H1 (cell line): Measurements from ENCODE around the gene LILRB1. TPM values are rescaled to one million over a fixed set of nuclear protein-coding genes. Genes with fewer than 3 reads are reported as not detected.

Source experiments
- CTCF ChIA-PET: fragments of 300-600 bp; sonication (Branson Sonifier 250); formaldehyde crosslinking; loops from one replicate; lab custom pipeline; 2021; ENCODE audit not compliant: partially characterized antibody; lab: Charles Lee
- POLR2A ChIA-PET: fragments of 300-600 bp; sonication (Branson Sonifier 250); formaldehyde crosslinking; loops from one replicate; lab custom pipeline; 2021; ENCODE audit warnings: inconsistent platforms; ENCODE audit not compliant: partially characterized antibody; lab: Charles Lee
- DNase-seq, 2 experiments: peaks; one replicate each; pipeline versions ENCODE4 v3.0.0 to v3.0.0-alpha.2; 2010 to 2022; ENCODE audit warnings: low spot score in 2 of 2, low read depth in 1 of 2, mixed read lengths in 1 of 2
- FAIRE-seq: peaks from 2 replicates; lab custom pipeline; 2011; peaks lifted over from hg19 to GRCh38; lab: Jason Lieb, UNC
- H2AFZ ChIP-seq: 2 replicates; pipeline ENCODE4 v1.8.1; 2012; ENCODE audit warnings: low read length, inconsistent platforms
- H2AK5ac ChIP-seq: 2 replicates; pipeline ENCODE4 v1.6.1; 2013; ENCODE audit warnings: low read depth, low read length
- H2BK120ac ChIP-seq: replicated peaks from 2 replicates; pipeline ENCODE3; 2013; ENCODE audit warnings: low read depth, low read length, inconsistent platforms
- H2BK12ac ChIP-seq: 2 replicates; pipeline ENCODE4 v1.6.1; 2013; ENCODE audit warnings: low read depth, low read length
- H2BK15ac ChIP-seq: 2 replicates; pipeline ENCODE4 v1.6.1; 2013; ENCODE audit warnings: low read length
- H2BK20ac ChIP-seq: 2 replicates; pipeline ENCODE4 v1.6.1; 2013; ENCODE audit warnings: low read length
- H2BK5ac ChIP-seq: 2 replicates; pipeline ENCODE4 v1.6.1; 2013; ENCODE audit warnings: low read depth, low read length
- H3K14ac ChIP-seq: 2 replicates; pipeline ENCODE4 v1.6.1; 2013; ENCODE audit warnings: inconsistent platforms; ENCODE audit not compliant: insufficient read length
- H3K18ac ChIP-seq: 2 replicates; pipeline ENCODE4 v1.6.1; 2013; ENCODE audit warnings: low read length; ENCODE audit errors: extremely low read depth
- H3K23ac ChIP-seq: 2 replicates; pipeline ENCODE4 v1.6.1; 2013; ENCODE audit warnings: inconsistent platforms; ENCODE audit not compliant: insufficient read length
- H3K23me2 ChIP-seq: 2 replicates; pipeline ENCODE4 v1.6.1; 2013; ENCODE audit warnings: low read depth, low read length
- H3K27ac ChIP-seq: 2 replicates; pipeline ENCODE4 v1.6.1; 2011; ENCODE audit warnings: low read depth, low read length, inconsistent platforms
- H3K27me3 ChIP-seq, 4 experiments: replicated peaks in 1 of 4; 1 replicate in 1 of 4; 2 replicates in 3 of 4; pipeline versions ENCODE4 v1.6.1 to v1.8.1; 2011 to 2013; ENCODE audit warnings: low read length in 3 of 4, mild to moderate bottlenecking in 3 of 4, inconsistent platforms in 2 of 4, mixed read lengths in 2 of 4, moderate library complexity in 1 of 4; ENCODE audit not compliant: control insufficient read depth in 3 of 4, insufficient read depth in 3 of 4; ENCODE audit errors: extremely low read depth in 1 of 4
- H3K36me3 ChIP-seq, 4 experiments: 2 replicates each; pipeline versions ENCODE4 v1.6.1 to v1.8.1; 2011 to 2013; ENCODE audit warnings: mild to moderate bottlenecking in 4 of 4, low read length in 3 of 4, moderate library complexity in 2 of 4, control low read depth in 1 of 4, inconsistent platforms in 1 of 4; ENCODE audit not compliant: insufficient read depth in 4 of 4, control insufficient read depth in 2 of 4
- H3K4ac ChIP-seq: replicated peaks from 2 replicates; pipeline ENCODE3; 2013; ENCODE audit warnings: low read length, low read depth, mixed read lengths, inconsistent platforms; ENCODE audit not compliant: insufficient read length
- H3K4me1 ChIP-seq, 4 experiments: replicated peaks in 1 of 4; 1 replicate in 1 of 4; 2 replicates in 3 of 4; pipeline versions ENCODE4 v1.6.1 to v1.8.1; 2011 to 2013; ENCODE audit warnings: low read length in 3 of 4, inconsistent platforms in 2 of 4, mixed read lengths in 1 of 4; ENCODE audit not compliant: insufficient read depth in 4 of 4, control insufficient read depth in 3 of 4
- H3K4me2 ChIP-seq, 2 experiments: 2 replicates each; pipeline versions ENCODE4 v1.6.1 to v1.8.1; 2011 to 2013; ENCODE audit warnings: low read depth in 2 of 2, low read length in 2 of 2, control low read depth in 1 of 2, inconsistent platforms in 1 of 2, mild to moderate bottlenecking in 1 of 2; ENCODE audit not compliant: insufficient read depth in 1 of 2
- H3K4me3 ChIP-seq, 4 experiments: fragments of 200-600, 300-600 bp in 1 of 4; sonication (generic), shearing (Covaris generic), sonication (Bioruptor Twin) in 1 of 4; 2 replicates each; pipeline versions ENCODE4 v1.5.1 to v1.8.1; 2011 to 2016; ENCODE audit warnings: low read length in 4 of 4, low read depth in 3 of 4, control low read depth in 2 of 4, inconsistent platforms in 2 of 4, mild to moderate bottlenecking in 2 of 4, mixed read lengths in 1 of 4, moderate library complexity in 1 of 4; ENCODE audit not compliant: insufficient read depth in 2 of 4; ENCODE audit errors: extremely low read depth in 1 of 4
- H3K56ac ChIP-seq: replicated peaks from 2 replicates; pipeline ENCODE3; 2013; ENCODE audit warnings: low read depth, mild to moderate bottlenecking, mixed read lengths, low read length, inconsistent platforms; ENCODE audit not compliant: insufficient read length
- H3K79me1 ChIP-seq: 2 replicates; pipeline ENCODE4 v1.6.1; 2013; ENCODE audit warnings: low read depth, low read length, control low read depth
- H3K79me2 ChIP-seq, 2 experiments: 2 replicates each; pipeline versions ENCODE4 v1.6.1 to v1.8.1; 2012 to 2013; ENCODE audit warnings: low read length in 2 of 2, mild to moderate bottlenecking in 2 of 2, inconsistent platforms in 1 of 2; ENCODE audit not compliant: insufficient read depth in 2 of 2, control insufficient read depth in 1 of 2
- H3K9ac ChIP-seq, 4 experiments: replicated peaks in 1 of 4; 1 replicate in 1 of 4; 2 replicates in 3 of 4; pipeline versions ENCODE4 v1.6.1 to v1.8.1; 2011 to 2013; ENCODE audit warnings: low read depth in 3 of 4, low read length in 3 of 4, control low read depth in 2 of 4, mild to moderate bottlenecking in 2 of 4, moderate library complexity in 2 of 4, inconsistent platforms in 1 of 4; ENCODE audit errors: extremely low read depth in 1 of 4
- H3K9me3 ChIP-seq, 2 experiments: 2 replicates each; pipeline versions ENCODE4 v1.6.1 to v1.8.1; 2012 to 2013; ENCODE audit warnings: mild to moderate bottlenecking in 2 of 2, moderate library complexity in 2 of 2, control low read depth in 1 of 2, inconsistent platforms in 1 of 2, low read depth in 1 of 2, low read length in 1 of 2, mixed read lengths in 1 of 2; ENCODE audit not compliant: insufficient read depth in 2 of 2
- H4K20me1 ChIP-seq, 2 experiments: replicated peaks in 1 of 2; 2 replicates each; pipeline versions ENCODE3 to v1.8.1; 2011 to 2013; ENCODE audit warnings: inconsistent platforms in 2 of 2, low read length in 2 of 2, mild to moderate bottlenecking in 1 of 2; ENCODE audit not compliant: insufficient read depth in 2 of 2, control insufficient read depth in 1 of 2
- H4K5ac ChIP-seq: 2 replicates; pipeline ENCODE4 v1.6.1; 2013; ENCODE audit warnings: low read length, low read depth, mixed read lengths, inconsistent platforms; ENCODE audit not compliant: insufficient read length
- H4K8ac ChIP-seq: 2 replicates; pipeline ENCODE4 v1.8.0; 2013; ENCODE audit warnings: mild to moderate bottlenecking, moderate library complexity, low read length, inconsistent platforms; ENCODE audit not compliant: insufficient read depth; ENCODE audit errors: extremely low read depth
- H4K91ac ChIP-seq: replicated peaks from 2 replicates; pipeline ENCODE3; 2013; ENCODE audit warnings: low read length, mixed read lengths, inconsistent platforms; ENCODE audit not compliant: insufficient read length
- CEBPB ChIP-seq: IDR thresholded peaks from 2 replicates; pipeline ENCODE4 v1.6.1; 2012; ENCODE audit warnings: low read depth, low read length
- CTBP2 ChIP-seq: IDR thresholded peaks from 2 replicates; pipeline ENCODE4 v1.7.0; 2011; ENCODE audit warnings: borderline replicate concordance, mild to moderate bottlenecking, moderate library complexity, mixed read lengths, low read length; ENCODE audit not compliant: insufficient read depth, insufficient read length
- HDAC2 ChIP-seq, 2 experiments: fragments of 300-600 bp in 1 of 2; sonication (generic) in 1 of 2; IDR thresholded peaks; 2 replicates each; pipeline ENCODE4 v1.6.1; 2011 to 2012; ENCODE audit warnings: low read depth in 2 of 2, low read length in 2 of 2, mild to moderate bottlenecking in 2 of 2, moderate library complexity in 2 of 2, borderline replicate concordance in 1 of 2, inconsistent platforms in 1 of 2
- WGBS, 2 experiments: shearing (Covaris generic) in 1 of 2; methylation state at CpG; one replicate each; pipeline versions ENCODE4 v1.1.6 to v1.1.7; 2013 to 2015; ENCODE audit warnings: low lambda C conversion rate in 2 of 2, mixed read lengths in 2 of 2, inconsistent platforms in 1 of 2, low coverage in 1 of 2, missing lambda C conversion rate in 1 of 2; ENCODE audit not compliant: insufficient replicate concordance in 2 of 2, insufficient coverage in 1 of 2, insufficient read length in 1 of 2; ENCODE audit errors: extremely low coverage in 1 of 2, missing lambda C conversion rate in 1 of 2; 5-methylcytosine and 5-hydroxymethylcytosine counted together
- polyA plus RNA-seq, 7 experiments: library from polyadenylated mRNA; depleted of rRNA in 3 of 7; stranded (reverse) in 5 of 7; unstranded in 2 of 7; fragments of >200 nt in 5 of 7; fragments of 200-250 nt in 2 of 7; gene quantifications; 1 replicate in 5 of 7; 2 replicates in 1 of 7; 4 replicates in 1 of 7; pipeline versions ENCODE4 v1.2.1 to v1.2.3, GENCODE V29; 2011 to 2013; ENCODE audit warnings: missing spikeins in 2 of 7, mixed read lengths in 2 of 7
- total RNA-seq: library from RNA; stranded (reverse); fragmentation: NEBNext Ultra II Directional; extraction: Animal tissue kit (Norgen Biotek cat#: 25700); gene quantifications from 2 replicates; pipeline ENCODE4 v1.2.1, GENCODE V29; 2021
- TF ChIP-seq, protein P1 (sequence below): IDR thresholded peaks from 2 replicates; pipeline ENCODE4 v1.6.1; 2011; ENCODE audit warnings: low read length, improper control_type of control experiment

LILRB1 gene
- total and polyA plus RNA-seq, 2 of the 8 experiments (the other 6 are each of a cell fraction or from before 2014, with no cell fraction given): not detected

DNA sequence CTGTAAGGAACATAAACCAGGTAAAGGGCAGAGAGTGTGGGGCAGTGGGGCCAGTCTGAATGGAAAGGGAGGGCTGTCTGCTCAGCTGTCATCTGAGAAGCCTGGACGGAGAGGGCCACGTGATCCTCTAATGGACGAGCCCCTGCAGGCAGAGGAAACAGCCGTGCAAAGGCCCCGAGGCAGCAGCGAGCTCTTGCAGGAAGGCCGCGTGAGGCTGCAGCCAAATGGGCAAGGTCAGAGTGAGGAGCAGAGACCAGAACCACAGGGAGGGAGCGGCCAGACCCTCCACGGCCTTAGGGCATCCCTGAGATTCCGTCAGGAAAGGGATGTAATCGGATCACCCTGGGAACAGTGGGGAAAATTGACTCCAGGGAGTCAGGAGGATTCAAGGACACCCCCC is 36.9 kb downstream of the LILRB1 start:
- H2AK5ac ChIP-seq: no peak overlapping the region
- H3K27me3 ChIP-seq: no peaks in the 10 kb centered on the region; a peak in 1 of 7 replicates
- H4K5ac ChIP-seq: no peak overlapping the region
- no peaks in the 10 kb centered on the region for H3K79me1 ChIP-seq
- no peak overlapping the region for H3K18ac ChIP-seq
- no peak overlapping the region for H3K23ac ChIP-seq
- H2BK20ac ChIP-seq: no peak overlapping the region
- WGBS, 2 experiments: 83% methylated on average over 12 of the region's 12 CpGs; no CpG with 5 or more reads in 1 of the 2 experiments
- TF ChIP-seq CTBP2 (no peak), CEBPB (no peak), HDAC2 (IDR thresholded peaks at IDR 0.05; ENCODE audit: borderline replicate concordance in 1 of 2, low read depth in 2 of 2, low read length in 2 of 2) (no peak)
- TF ChIP-seq, protein P1, sequence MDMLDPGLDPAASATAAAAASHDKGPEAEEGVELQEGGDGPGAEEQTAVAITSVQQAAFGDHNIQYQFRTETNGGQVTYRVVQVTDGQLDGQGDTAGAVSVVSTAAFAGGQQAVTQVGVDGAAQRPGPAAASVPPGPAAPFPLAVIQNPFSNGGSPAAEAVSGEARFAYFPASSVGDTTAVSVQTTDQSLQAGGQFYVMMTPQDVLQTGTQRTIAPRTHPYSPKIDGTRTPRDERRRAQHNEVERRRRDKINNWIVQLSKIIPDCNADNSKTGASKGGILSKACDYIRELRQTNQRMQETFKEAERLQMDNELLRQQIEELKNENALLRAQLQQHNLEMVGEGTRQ: no peak
- TF ChIP-seq, all 59 proteins: peak for 0
- no peak overlapping the region for H3K4me3 ChIP-seq
- H3K9me3 ChIP-seq: peaks cover 71 to 88% of the 10 kb centered on the region in 2 experiments
- H3K36me3 ChIP-seq: no peaks in the 10 kb centered on the region
- H3K23me2 ChIP-seq: no peaks in the 10 kb centered on the region
- ChIA-PET POLR2A (no interaction called here), CTCF (interaction anchor here (0.6 kb wide), 1 partner anchor 10 kb away, joined by 3 read pairs; no protein-coding TSS in a partner anchor)
- H3K4ac ChIP-seq: no peak overlapping the region
- H4K91ac ChIP-seq: no peak overlapping the region
- no peak for DNase-seq
- H3K14ac ChIP-seq: no peak overlapping the region
- no peaks in the 10 kb centered on the region for H4K20me1 ChIP-seq
- no peak overlapping the region for H2BK12ac ChIP-seq
- H3K79me2 ChIP-seq: no peaks in the 10 kb centered on the region
- no peak overlapping the region for H2BK5ac ChIP-seq
- H4K8ac ChIP-seq: no peak overlapping the region
- no peak overlapping the region for H3K56ac ChIP-seq
- no peaks in the 10 kb centered on the region for H3K4me1 ChIP-seq
- H2BK15ac ChIP-seq: no peak overlapping the region
- no peak overlapping the region for H3K9ac ChIP-seq
- no peak overlapping the region for H3K4me2 ChIP-seq
- H2BK120ac ChIP-seq: no peak overlapping the region
- no peak overlapping the region for H2AFZ ChIP-seq
- FAIRE-seq: no peak
- no peak overlapping the region for H3K27ac ChIP-seq
